Anterior cingulate cortex (tissue), 58 donors: ENCODE measurements around the gene MPPE1.
"Not testable (repeated sequence)": the region's sequence is repeated elsewhere in the genome, so short reads cannot be mapped to it uniquely, and the experiment has no call there.

ENCODE experiments used
- DNase-seq, 58 donors: peaks; one replicate each; lab custom pipeline; 2025; lab: John Stamatoyannopoulos, UW

MPPE1 gene

GRCh38 chr18:11860594-11861450 lies 47.3 kb downstream of the MPPE1 start:
- DNase-seq = no peak

DNA sequence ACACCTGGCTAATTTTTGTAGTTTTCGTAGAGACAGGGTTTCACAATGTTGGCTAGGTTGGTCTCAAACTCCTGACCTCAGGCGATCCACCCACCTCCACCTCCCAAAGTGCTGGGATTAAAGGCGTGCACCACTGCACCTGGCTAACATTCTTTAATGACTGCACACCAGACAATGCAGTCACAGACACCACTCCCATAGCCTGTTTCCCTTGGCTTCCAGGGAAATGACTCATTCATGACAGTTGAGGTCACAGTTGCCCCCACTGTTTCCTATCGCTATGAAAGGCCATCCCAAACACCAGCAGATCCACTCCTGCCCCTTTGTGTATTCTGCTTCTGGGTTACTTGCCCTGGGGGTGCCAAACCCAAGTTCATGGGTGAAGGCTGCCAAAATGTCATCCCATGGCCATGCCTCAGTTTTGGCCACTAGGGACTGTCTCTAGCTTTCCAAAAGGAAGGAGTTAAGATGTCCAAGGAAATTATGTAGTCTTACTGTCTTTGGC lies 48.2 kb downstream of the MPPE1 start:
- no peak for DNase-seq

- DNase-seq = no peak
Observed at GRCh38 chr18:11859282-11859830, 48.8 kb downstream of the MPPE1 start.

DNA sequence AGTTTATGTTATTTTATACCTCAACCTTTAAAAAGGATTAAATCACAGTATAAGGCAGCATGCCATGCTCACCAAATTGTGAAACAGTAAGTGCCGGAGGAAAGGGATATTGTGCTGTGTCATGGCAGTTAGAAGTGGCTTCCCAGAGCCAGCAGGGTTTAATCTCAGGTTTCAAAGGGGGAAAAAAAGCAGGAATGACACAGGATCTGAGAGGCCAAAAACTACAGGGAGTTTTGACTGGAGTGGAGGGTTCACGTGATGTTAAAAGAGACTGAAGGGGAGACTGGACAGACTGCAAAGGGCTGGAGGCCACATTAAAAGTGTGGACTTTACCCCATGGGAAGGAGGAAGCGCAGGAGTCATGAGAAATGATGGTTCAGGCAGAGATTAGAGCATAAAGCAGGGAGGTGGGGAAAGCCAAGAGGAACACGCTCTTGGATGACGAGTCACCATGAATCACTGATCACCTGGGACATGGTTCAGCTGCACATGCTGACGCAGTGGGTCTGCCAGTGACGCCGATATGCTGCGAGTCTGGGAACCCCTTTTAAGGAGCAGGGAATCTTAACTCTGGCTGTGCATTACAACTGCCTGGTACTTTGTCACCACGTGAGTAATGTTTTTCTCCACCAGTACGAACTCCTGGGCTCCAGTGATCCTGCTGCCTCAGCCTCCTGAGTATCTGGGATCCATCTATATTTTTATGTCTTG lies 50.8 kb downstream of the MPPE1 start:
- DNase-seq = peak in 24 of 58 donors; percentile 1 to 45 (median 24)

DNA sequence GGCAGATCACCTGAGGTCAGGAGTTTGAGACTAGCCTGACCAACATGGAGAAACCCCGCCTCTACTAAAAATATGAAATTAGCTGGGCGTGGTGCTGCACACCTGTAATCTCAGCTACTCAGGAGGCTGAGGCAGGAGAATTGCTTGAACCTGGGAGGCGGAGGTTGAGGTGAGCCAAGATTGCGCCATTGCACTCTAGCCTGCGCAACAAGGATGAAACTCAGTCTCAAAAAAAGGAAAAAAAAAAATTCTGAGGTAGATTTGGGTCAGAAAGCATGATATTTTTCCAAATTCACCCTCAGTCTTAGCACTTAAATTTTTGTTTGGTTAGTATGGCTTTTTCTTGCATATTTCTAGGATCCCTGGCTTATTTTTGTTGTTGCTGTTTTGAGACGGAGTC lies 53.6 kb downstream of the MPPE1 start:
- DNase-seq = not testable (repeated sequence)

DNA sequence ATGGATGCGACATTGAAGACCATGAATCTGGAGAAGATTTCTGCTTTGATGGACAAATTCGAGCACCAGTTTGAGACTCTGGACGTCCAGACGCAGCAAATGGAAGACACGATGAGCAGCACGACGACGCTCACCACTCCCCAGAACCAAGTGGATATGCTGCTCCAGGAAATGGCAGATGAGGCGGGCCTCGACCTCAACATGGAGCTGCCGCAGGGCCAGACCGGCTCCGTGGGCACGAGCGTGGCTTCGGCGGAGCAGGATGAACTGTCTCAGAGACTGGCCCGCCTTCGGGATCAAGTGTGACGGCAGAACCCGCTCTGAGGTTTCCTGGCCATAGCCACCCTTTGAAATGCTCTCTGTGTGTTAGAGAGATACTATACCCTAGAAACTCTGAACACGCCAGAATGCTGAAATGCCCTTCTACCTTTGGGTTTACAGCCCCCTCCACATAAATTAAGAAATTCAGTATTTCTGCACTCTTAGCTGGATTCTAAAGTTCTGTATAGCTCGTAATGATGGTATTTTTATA lies 56.2 kb downstream of the MPPE1 start:
- DNase-seq = peak in 21 of 58 donors; percentile 7 to 64 (median 29)

DNA sequence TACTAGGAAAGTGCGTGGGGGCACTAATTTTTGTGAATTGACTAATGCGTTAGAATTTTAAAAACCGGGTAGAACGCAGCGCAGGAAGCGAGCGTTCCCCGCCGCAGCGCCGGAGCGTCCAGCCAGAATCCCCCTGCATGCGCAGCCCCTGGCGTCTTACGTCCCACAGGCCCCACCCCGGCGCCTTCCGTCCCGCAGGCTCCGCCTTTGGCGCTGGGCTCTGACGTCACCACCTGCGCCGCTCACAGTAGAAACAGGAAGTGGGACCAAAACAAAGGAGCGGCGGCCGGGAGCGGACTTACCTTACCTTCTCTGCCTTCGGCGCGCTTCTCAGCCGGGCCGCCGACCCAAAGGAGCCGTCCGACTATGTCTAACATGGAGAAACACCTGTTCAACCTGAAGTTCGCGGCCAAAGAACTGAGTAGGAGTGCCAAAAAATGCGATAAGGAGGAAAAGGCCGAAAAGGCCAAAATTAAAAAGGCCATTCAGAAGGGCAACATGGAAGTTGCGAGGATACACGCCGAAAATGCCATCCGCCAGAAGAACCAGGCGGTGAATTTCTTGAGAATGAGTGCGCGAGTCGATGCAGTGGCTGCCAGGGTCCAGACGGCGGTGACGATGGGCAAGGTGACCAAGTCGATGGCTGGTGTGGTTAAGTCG lies 56.8 kb downstream of the MPPE1 start, which contains the start of gene CHMP1B:
TSS of gene CHMP1B (plus strand) at position 268 of the 660 bp plus-strand sequence. CDS start at position 367, 99 bp downstream.
- peak; percentile 69 to 99 (median 94) for DNase-seq

DNA sequence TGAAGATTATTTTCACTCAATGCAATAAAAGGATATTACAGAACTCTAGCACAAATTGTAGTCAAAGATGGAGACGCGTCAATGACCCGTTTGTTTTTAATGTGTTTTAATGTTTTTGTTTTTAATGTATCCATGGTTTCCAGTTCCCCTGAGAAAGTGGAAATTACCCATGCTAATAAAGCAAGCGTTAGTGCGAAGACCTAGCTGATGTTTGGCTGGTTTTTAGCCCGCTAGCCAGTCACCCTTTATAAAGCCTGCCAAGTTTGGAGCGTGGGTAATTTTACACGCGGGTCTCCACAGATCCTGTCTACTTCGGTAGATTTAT lies 57.3 kb downstream of the MPPE1 start:
- no peak for DNase-seq

DNA sequence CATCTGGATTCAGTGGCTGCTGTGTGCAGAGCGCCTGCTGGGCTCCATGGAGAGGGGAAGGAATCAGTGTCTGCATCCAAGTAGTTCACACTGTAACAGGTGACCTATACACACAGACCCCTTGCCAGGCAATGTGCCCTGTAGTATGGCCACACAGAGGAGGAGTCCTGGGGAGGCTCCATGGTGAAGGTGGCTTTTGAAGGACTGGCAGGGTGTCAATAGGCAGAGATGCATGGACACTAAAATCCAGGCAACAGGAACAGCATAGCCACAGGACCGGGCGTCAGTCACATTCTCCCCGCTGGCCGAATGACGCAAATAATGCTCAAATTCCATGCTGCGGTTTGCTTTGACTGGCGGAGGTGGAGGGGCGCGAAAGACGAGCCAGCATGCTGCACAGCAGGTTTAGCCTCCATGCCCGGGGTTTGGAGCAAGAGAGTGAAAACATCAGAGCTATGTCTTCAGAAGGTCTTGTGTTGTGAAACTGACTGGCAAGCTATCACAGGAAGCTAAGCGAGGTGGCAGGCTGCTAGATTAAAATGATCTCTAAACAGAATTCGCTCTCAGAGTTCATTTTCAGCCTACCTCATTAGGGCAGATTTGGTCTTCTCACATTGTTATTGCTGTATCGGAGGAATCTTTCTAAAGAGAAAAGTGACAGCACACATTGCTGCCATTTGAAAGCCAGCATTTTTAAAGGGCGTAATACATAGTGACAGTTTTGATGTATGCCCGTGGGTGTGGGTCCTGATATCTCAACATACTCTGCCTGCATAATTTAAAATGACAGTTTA lies 58.1 kb downstream of the MPPE1 start:
- DNase-seq = peak in 54 of 58 donors; percentile 7 to 77 (median 52)

GRCh38 chr18:11849279-11849678 lies 58.8 kb downstream of the MPPE1 start:
- no peak for DNase-seq

DNA sequence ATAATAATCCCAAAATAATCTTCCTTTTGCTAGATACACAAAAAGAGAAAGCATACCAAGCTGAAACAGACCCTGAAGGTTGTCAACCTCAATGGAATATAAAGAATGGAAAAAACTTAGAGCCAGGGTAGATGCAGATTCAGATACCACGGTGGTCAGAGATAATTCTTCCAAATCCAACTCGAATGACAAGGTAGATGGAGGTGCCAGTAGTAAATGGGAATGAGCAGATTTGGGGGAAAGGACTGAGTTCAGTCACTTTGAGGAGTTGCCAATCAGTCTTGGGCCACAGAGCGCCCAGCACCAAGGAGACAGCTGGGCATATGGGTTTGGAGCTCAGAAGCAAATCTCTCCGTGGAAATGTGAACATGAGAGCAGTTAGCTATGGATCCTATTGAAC lies 60.3 kb downstream of the MPPE1 start:
- DNase-seq = no peak

DNA sequence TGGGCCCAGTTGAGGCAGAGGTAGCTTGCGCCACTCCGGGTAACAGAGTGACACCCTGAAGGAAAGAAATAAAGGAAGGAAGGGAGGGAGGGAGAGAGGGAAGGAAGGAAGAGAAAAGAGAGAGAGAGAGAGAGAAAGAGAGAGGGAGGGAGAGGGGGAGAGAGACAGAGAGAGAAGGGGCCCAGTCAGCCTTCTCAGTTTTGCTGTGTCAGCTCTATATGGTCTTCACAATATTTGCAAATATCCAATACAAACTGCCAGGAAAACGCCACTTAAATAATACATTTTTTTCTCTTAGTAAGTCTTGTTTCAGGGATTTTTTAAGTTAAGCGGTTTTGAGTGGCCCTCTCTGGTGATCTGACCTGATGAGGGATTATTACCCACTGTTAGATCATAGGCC lies 62.5 kb downstream of the MPPE1 start:
- no peak for DNase-seq

- DNase-seq = no peak
Observed at GRCh38 chr18:11844436-11844835, 63.7 kb downstream of the MPPE1 start.

DNA sequence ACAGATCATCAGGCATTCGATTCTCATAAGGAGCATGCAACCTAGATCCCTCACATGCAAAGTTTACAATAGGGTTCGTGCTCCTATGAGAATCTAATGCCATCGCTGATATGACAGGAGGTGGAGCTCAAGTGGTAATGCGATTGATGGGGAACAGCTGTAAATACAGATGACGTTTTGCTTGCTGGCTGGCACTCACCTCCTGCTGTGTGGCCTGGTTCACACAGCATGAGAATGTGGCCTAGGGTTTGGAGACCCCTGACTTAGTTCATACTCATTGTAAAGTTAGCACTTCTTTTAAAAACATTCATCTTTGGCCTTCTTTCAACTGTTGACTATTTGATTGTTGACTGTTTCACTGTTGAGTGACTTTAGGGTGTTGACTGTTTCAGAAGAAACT lies 65.6 kb downstream of the MPPE1 start:
- DNase-seq = no peak

- no peak for DNase-seq
Observed at GRCh38 chr18:11840493-11840892, 67.6 kb downstream of the MPPE1 start.

GRCh38 chr18:11839556-11839955 lies 68.6 kb downstream of the MPPE1 start:
- no peak for DNase-seq

DNA sequence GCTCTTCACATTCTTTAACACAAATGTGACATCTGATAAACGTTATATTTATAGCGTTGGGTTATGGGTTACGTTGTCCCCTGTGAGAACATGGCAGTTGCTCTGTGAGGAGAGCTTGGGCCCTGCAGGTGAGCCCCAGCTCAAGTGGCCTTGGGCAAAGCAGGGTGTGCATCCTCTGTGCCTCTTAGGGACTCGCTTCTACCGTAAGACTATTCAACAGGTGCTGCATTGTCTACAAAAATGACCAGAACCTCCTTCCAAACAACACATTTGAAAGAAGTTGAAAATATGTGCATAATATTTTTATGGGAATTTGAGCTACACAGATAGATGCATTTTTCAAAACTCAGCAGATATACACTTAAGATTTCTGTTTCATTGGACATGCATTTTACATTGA lies 73.3 kb downstream of the MPPE1 start:
- no peak for DNase-seq
